Sigmoid colon (tissue), 4 donors: ENCODE results near the gene ETV1.

ENCODE experiments used
- EP300 ChIP-seq, 4 donors: sonication (generic); formaldehyde crosslinking; IDR thresholded peaks; one replicate each; pipeline ENCODE4 v1.6.1; 2017; ENCODE audit warnings: antibody characterized with exemption in 4 of 4
- POLR2A ChIP-seq, 2 donors: fragments of 450-650 bp; IDR thresholded peaks; one replicate each; pipeline ENCODE4 v1.6.1; 2016; ENCODE audit warnings: antibody characterized with exemption in 2 of 2, mild to moderate bottlenecking in 2 of 2, moderate library complexity in 2 of 2
- TF ChIP-seq, protein P1 (sequence below), 4 experiments: fragments of 450-650 bp in 3 of 4; fragments of 200-600 bp in 1 of 4; IDR thresholded peaks; one replicate each; pipeline ENCODE4 v1.5.1; 2016 to 2019; ENCODE audit warnings: antibody characterized with exemption in 4 of 4, mild to moderate bottlenecking in 3 of 4, moderate library complexity in 2 of 4

DNA sequence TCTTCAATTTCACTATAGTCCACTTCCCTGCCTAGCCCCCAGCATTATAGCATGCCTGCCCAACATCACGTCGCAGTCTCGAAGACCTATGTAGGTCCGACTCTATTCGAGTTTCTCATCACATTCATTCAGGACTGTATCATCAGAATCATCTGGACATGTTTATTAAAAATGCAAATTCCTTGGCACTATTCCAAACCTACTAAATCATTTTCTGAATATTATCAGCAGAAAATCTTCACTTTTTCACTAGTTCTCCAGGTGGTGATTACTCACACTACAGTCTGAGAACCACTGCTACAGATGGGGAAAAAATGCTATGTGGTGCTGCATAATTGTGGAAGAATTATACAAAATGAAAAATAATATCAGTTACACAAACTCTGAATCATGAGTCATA is 29.3 kb upstream of the ETV1 start:
- TF ChIP-seq EP300 (IDR thresholded peaks at IDR 0.05) (no peak), POLR2A (IDR thresholded peaks at IDR 0.05) (no peak)
- TF ChIP-seq, protein P1, sequence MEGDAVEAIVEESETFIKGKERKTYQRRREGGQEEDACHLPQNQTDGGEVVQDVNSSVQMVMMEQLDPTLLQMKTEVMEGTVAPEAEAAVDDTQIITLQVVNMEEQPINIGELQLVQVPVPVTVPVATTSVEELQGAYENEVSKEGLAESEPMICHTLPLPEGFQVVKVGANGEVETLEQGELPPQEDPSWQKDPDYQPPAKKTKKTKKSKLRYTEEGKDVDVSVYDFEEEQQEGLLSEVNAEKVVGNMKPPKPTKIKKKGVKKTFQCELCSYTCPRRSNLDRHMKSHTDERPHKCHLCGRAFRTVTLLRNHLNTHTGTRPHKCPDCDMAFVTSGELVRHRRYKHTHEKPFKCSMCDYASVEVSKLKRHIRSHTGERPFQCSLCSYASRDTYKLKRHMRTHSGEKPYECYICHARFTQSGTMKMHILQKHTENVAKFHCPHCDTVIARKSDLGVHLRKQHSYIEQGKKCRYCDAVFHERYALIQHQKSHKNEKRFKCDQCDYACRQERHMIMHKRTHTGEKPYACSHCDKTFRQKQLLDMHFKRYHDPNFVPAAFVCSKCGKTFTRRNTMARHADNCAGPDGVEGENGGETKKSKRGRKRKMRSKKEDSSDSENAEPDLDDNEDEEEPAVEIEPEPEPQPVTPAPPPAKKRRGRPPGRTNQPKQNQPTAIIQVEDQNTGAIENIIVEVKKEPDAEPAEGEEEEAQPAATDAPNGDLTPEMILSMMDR (IDR thresholded peaks at IDR 0.05), result no peak
